Activated T-helper 1 cell treated with anti-CD3 and anti-CD28 coated beads, Interleukin-12 subunit alpha, Interleukin-12 subunit beta, Interleukin-2, Interleukin-4 antibody, amounts not matched to agents 30 ng/mL and 10 ng/mL and 1 ng/mL, durations not matched to agents 14 hours and 24 hours and 36 hours (primary cell): ENCODE data around the gene CC2D1B. TPM values are rescaled to one million over a fixed set of nuclear protein-coding genes. Genes with fewer than 3 reads are reported as not detected.

ENCODE experiments used
- DNase-seq: peaks from one replicate; pipeline ENCODE4 v3.0.0; 2021; ENCODE audit warnings: low spot score
- H3K27ac Mint-ChIP-seq: one replicate; pipeline ENCODE4 v1.8.0; 2021; ENCODE audit warnings: mild to moderate bottlenecking, mixed read lengths
- H3K27me3 Mint-ChIP-seq: one replicate; pipeline ENCODE4 v1.8.0; 2022; ENCODE audit warnings: mild to moderate bottlenecking, moderate library complexity, mixed read lengths; ENCODE audit not compliant: insufficient read depth
- H3K36me3 Mint-ChIP-seq: one replicate; pipeline ENCODE4 v1.8.0; 2021; ENCODE audit warnings: low read depth, mixed read lengths
- H3K4me1 Mint-ChIP-seq: one replicate; pipeline ENCODE4 v1.8.0; 2021; ENCODE audit warnings: low read depth, mixed read lengths
- H3K4me3 Mint-ChIP-seq: one replicate; pipeline ENCODE4 v1.8.0; 2021; ENCODE audit warnings: mild to moderate bottlenecking, moderate library complexity, mixed read lengths
- H3K9me3 Mint-ChIP-seq: one replicate; pipeline ENCODE4 v1.8.0; 2021; ENCODE audit warnings: mixed read lengths
- intact Hi-C: fragments of 100-400 bp; cut with micrococcal nuclease; formaldehyde crosslinking; loops from one replicate; pipeline ENCODE4 v1.15.1; 2024
- total RNA-seq: library from RNA; stranded (reverse); gene quantifications from 2 replicates; pipeline ENCODE4 v1.2.3, GENCODE V29; 2022

Gene CC2D1B, protein sequence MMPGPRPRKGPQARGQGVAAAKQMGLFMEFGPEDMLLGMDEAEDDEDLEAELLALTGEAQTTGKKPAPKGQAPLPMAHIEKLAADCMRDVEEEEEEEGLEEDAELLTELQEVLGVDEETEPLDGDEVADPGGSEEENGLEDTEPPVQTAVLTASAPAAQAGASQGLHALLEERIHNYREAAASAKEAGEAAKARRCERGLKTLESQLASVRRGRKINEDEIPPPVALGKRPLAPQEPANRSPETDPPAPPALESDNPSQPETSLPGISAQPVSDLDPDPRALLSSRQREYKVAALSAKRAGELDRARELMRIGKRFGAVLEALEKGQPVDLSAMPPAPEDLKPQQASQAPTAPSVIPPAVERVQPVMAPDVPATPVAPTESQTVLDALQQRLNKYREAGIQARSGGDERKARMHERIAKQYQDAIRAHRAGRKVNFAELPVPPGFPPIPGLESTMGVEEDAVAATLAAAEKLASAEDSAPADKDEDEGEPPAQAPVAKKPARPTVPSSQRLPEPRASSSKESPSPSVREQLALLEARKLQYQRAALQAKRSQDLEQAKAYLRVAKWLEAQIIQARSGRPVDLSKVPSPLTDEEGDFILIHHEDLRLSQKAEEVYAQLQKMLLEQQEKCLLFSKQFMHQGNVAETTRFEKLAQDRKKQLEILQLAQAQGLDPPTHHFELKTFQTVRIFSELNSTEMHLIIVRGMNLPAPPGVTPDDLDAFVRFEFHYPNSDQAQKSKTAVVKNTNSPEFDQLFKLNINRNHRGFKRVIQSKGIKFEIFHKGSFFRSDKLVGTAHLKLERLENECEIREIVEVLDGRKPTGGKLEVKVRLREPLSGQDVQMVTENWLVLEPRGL
- 40.5 and 42.3 TPM in 2 replicates for total RNA-seq

DNA sequence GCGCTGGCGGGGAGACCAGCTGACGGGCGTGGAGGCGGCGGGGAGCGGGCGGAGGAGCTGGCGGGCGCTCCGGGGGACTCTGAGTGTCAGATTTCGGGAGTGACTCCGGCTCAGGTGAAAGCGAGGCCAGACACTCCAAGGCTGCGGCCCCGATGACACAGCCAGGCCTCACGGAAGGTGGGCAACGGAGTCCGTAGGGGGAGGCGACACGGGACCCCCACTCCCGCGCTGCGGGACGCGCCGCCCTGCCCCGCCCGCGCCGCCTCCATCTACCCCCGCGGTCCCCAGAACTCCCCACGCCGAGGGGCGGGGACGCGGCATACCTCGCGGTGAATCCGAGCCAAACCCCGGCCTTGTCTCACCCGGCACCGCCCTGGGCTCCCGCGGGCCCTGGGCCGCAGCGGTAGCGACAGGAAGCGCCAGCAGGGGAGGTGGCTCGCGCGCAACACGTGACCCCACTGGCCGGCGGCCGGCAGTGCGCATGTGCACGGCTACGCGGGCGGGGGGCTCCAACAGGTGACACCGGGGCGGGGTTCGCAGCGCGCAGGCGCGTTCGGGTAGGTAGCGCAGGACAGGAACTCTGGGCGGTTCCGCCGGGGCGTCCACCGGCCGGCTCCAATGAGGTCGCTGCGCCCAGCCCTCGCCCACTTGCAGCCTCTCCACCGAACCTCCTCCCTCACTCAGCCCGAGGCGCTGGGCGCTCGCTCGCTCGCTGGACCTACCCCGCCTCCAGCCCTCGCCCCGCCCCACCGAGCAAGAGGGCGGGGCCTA is at the start of gene CC2D1B:
TSS of gene CC2D1B (minus strand) at position 460 of the 771 bp plus-strand sequence. CDS start 1,585 bp downstream, outside the sequence.
- Mint-ChIP-seq H3K36me3 (peaks cover 28% of the 10 kb centered on the region), H3K27ac (peak within 1 kb of the TSS; percentile 84), H3K4me1 (peaks cover 55% of the 10 kb centered on the region), H3K4me3 (peak within 1 kb of the TSS; percentile 90), H3K9me3 (no peaks in the 10 kb centered on the region), H3K27me3 (no peaks in the 10 kb centered on the region)
- DNase-seq = peak; percentile 100
- intact Hi-C loops = loop anchor here (1.0 to 10.0 kb wide), 17 partner anchors 38 to 1581 kb away; partner anchors contain the start of genes BTF3L4, COA7, CPT2 and ECHDC2

DNA sequence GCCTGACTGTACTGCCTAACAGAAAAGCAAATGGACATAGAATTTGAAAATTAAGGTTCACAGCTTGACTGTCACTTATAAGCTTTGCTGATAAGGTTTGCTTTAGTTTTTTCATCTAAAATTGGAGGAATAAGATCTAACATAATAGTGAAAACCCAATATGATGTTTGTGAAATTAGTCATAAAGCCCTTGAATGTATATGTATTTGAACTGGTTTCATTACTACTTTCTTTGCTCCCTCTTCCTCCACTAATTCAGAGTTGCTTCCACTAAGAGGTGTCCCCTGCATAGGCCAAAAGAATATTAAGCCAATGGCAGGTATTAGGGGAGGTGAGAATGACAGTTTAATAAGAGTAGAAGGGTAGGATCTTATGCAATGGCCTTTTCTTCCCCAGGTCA is 48.9 kb upstream of the CC2D1B start:
- peaks cover 69% of the 10 kb centered on the region for H3K36me3 Mint-ChIP-seq
- H3K27me3 Mint-ChIP-seq = no peaks in the 10 kb centered on the region
- H3K4me3 Mint-ChIP-seq = no peak overlapping the region
- no peaks in the 10 kb centered on the region for H3K9me3 Mint-ChIP-seq
- peaks cover 14% of the 10 kb centered on the region for H3K4me1 Mint-ChIP-seq
- H3K27ac Mint-ChIP-seq = no peak overlapping the region
- DNase-seq = no peak
- intact Hi-C loops = no loop called here

DNA sequence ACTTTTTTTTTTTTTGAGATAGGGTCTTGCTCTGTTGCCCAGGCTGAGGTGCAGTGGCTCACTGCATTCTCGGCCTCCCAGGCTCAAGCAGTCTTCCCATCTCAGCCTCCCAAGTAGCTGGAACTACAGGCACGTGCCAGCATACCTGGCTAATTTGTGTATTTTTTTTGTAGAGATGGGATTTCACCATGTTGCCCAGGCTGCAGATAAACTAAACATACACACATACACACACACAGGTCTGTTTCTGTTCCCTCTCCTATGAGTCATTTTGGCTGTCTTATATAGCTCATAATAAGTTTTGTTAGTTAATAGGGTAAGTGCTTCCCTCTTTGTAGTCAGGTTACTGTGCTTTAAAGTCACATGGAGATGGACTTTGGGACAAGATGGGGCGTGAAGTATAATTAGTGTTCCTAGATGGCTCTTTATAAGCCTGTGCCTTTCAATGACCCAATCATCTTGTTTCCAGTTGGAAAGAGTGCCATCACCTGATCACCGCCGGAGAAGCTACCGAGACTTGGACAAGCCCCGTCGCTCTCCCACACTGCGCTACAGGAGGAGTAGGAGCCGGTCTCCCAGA is 47.5 kb upstream of the CC2D1B start:
- Mint-ChIP-seq H3K27ac (no peak overlapping the region), H3K27me3 (no peaks in the 10 kb centered on the region), H3K4me1 (peaks cover 9% of the 10 kb centered on the region), H3K4me3 (no peak overlapping the region), H3K36me3 (peaks cover 69% of the 10 kb centered on the region), H3K9me3 (no peaks in the 10 kb centered on the region)
- no peak for DNase-seq
- intact Hi-C loops = no loop called here

DNA sequence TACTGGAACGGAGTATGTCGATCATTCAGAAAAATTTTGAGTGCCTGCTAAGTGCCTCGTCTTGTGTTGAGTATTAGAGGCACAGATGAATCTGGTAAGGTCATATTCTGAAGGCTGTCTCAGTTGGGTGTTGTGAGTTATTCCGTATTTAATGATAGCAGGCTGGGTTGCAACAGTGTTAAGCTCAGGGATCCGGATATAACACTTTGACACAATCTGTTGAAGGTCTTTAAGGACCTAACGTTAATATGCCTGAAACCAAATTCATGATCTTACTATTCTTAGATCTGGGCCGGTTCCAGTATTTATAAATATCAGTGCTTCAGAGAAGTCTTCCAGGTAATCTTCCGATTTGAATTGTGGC is 39.0 kb upstream of the CC2D1B start:
- Mint-ChIP-seq H3K27me3 (no peaks in the 10 kb centered on the region), H3K27ac (peak overlapping the region; percentile 100), H3K36me3 (peaks cover 40% of the 10 kb centered on the region), H3K4me1 (peaks cover 45% of the 10 kb centered on the region), H3K4me3 (peak overlapping the region; percentile 100), H3K9me3 (no peaks in the 10 kb centered on the region)
- intact Hi-C loops = loop anchor here (1.0 to 10.0 kb wide), 13 partner anchors 19 to 815 kb away; partner anchors contain the start of genes BTF3L4, CC2D1B, COA7 and CPT2
- DNase-seq = no peak

DNA sequence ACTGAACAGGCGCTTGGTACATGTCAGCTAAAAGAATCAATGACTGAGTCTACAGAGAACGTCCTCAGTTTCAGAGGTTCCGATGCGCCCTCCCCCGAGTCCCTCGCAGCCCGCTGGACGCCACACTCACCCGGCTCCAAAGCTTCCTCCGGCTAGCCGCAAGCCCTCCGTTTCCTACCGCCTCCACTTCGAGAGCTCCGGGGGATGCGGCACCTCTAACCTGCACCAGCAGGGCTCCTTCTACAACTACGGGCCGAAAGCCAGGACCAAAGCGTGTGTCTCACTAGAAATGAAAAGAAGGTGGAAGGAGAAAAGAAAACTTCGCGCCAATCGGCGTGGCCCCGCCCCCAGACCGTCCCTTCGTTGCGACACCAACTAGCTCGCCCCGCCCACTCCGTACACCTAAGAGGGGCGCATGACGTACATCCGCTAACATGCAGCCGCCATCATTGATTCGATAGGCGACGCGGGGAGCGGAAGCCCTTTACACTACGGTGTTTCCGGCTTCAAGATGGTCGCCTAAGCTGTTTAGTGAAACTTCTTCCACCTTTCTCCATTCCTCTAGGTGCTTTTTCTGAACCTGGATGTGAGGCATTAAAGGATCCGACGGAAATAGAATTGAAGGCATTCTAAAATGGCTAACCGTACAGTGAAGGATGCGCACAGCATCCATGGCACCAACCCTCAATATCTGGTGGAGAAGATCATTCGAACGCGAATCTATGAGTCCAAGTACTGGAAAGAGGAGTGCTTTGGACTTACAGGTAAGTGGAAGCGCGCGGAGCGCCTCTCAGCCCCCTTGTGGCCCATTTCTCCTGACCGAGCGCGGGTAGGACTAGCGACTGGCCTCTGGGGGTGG is 38.3 kb upstream of the CC2D1B start, which contains the start of the genes ORC1 and PRPF38A:
TSS of gene ORC1 (minus strand) at position 308 of the 859 bp plus-strand sequence. CDS start 2,200 bp downstream, outside the sequence.
TSS of gene PRPF38A (plus strand) at position 487 of the 859 bp plus-strand sequence. CDS start at position 635, 148 bp downstream.
- H3K36me3 Mint-ChIP-seq = peaks cover 41% of the 10 kb centered on the region
- intact Hi-C loops = loop anchor here (1.0 to 10.0 kb wide), 13 partner anchors 20 to 816 kb away; partner anchors contain the start of genes BTF3L4, CC2D1B, COA7 and CPT2
- DNase-seq = peak; percentile 94
- H3K27me3 Mint-ChIP-seq = no peaks in the 10 kb centered on the region
- H3K9me3 Mint-ChIP-seq = no peaks in the 10 kb centered on the region
- H3K27ac Mint-ChIP-seq = peak within 1 kb of the TSS; percentile 100
- peak within 1 kb of the TSS; percentile 100 for H3K4me3 Mint-ChIP-seq
- H3K4me1 Mint-ChIP-seq = peaks cover 45% of the 10 kb centered on the region

DNA sequence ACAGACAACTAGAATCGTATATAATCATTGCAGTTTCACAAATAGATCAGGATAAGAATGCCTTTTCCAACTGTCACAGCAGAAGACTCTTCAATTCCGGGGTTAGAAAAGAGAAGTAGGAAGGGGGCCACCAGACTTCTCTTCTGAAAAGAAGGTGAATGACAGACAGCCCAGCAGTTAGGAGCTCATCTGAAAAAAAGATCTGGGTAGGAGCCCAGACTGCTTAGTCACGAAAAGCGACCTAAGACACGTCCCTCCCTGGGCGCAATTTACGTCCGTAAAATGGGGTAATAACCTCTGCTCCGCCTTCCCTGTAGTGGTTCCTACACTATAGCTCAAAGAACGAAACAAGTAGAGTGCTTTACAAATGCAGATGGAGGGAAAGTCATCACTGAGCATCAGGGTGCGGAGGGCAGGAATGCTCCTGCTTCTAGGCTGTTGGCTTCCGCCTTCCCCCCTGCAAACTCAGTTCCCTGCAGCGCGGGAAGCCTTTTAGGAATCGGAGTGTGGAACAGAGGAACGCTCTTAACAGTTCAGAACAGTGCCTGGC is 37.6 kb upstream of the CC2D1B start:
- no peaks in the 10 kb centered on the region for H3K9me3 Mint-ChIP-seq
- H3K4me1 Mint-ChIP-seq = peaks cover 45% of the 10 kb centered on the region
- intact Hi-C loops = loop anchor here (1.0 to 10.0 kb wide), 13 partner anchors 21 to 817 kb away; partner anchors contain the start of genes BTF3L4, CC2D1B, COA7 and CPT2
- peaks cover 39% of the 10 kb centered on the region for H3K36me3 Mint-ChIP-seq
- DNase-seq = peak; percentile 65
- H3K27ac Mint-ChIP-seq = peak overlapping the region; percentile 100
- no peaks in the 10 kb centered on the region for H3K27me3 Mint-ChIP-seq
- peak overlapping the region; percentile 100 for H3K4me3 Mint-ChIP-seq

DNA sequence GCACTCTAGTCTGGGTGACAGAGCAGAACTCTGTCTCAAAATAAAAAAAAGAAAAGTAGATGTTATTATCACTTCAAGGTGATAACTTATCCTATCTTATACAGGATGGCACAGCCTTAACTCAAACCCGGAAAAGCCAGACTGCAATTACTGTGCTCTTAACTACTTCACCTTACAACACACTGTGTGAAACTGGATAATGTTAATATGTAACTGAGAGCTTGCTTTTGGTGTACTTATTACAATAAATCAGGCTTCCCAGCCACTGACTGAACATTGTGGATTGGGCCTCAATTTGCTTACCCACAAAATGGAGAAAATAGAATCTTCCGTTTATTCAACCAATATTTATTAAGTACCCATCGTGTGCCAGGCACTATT is 36.8 kb upstream of the CC2D1B start:
- Mint-ChIP-seq H3K36me3 (peaks cover 34% of the 10 kb centered on the region), H3K9me3 (no peaks in the 10 kb centered on the region), H3K27ac (peak overlapping the region; percentile 29), H3K27me3 (no peaks in the 10 kb centered on the region), H3K4me3 (peak overlapping the region; percentile 100), H3K4me1 (peaks cover 45% of the 10 kb centered on the region)
- intact Hi-C loops = loop anchor here (5.0 to 10.0 kb wide), 3 partner anchors 122 to 794 kb away; partner anchors contain the start of genes CPT2 and ECHDC2
- DNase-seq = no peak

DNA sequence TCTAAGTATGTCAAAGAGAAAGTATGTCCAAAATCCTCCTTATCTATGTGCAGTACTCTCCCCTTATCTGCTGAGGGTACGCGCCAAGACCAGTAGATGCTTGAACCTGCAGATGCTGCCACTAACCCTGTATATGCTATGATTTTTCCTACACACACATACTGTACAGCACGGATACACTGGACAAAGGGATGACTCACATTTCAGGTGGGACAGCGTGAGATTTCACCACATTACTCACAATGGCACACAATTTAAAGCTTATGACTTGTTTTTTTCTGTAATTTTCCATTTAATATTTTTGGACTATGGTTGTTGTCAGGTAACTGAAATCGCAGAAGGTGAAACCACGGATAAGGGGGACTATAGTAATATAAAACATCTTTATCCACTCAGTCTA is 34.1 kb upstream of the CC2D1B start:
- Mint-ChIP-seq H3K4me1 (peaks cover 32% of the 10 kb centered on the region), H3K36me3 (peaks cover 37% of the 10 kb centered on the region), H3K9me3 (no peaks in the 10 kb centered on the region), H3K4me3 (no peak overlapping the region), H3K27ac (no peak overlapping the region), H3K27me3 (no peaks in the 10 kb centered on the region)
- intact Hi-C loops = loop anchor here (5.0 to 10.0 kb wide), 3 partner anchors 125 to 797 kb away; partner anchors contain the start of genes CPT2 and ECHDC2
- no peak for DNase-seq

DNA sequence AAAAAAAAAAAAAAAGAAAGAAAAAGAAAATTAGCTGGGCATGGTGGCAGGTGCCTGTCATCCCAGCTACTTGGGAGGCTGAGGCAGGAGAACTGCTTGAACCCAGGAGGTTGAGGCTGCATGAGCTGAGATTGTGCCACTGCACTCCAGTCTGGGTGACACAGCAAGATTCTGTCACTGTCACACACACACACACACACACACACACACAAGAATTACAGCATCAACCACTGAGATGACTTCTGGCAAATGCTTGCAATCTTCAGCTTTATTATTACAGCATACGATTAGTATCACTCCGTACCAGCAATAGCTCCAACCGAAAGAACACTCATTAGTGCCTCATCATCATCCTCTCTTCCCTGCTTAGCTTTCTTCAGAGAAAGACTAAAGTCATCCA is 33.6 kb upstream of the CC2D1B start:
- Mint-ChIP-seq H3K27ac (no peak overlapping the region), H3K9me3 (no peaks in the 10 kb centered on the region), H3K4me3 (no peak overlapping the region), H3K36me3 (peaks cover 41% of the 10 kb centered on the region), H3K4me1 (peaks cover 32% of the 10 kb centered on the region), H3K27me3 (no peaks in the 10 kb centered on the region)
- no peak for DNase-seq
- intact Hi-C loops = loop anchor here (5.0 to 10.0 kb wide), 3 partner anchors 125 to 798 kb away; partner anchors contain the start of genes CPT2 and ECHDC2

DNA sequence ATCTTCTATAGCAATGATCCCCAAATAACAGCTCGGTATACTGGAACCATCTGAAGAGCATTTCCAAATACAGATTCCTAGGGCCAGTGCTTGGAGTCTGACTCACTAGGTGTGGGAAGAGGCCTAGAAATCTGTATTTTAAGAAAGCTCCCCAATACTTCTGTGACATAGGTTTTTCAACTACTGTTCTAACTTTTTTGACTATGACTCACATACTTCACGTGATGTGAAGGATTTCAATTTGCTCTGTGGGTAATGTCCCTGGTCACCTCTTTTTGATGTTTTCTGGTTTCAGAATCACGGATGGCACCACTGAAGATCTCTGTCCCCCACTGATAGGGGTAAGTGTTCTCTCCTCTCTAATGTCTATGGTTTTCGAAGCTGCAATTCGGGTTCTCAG is 27.2 kb upstream of the CC2D1B start:
- Mint-ChIP-seq H3K9me3 (no peaks in the 10 kb centered on the region), H3K4me1 (no peaks in the 10 kb centered on the region), H3K4me3 (no peak overlapping the region), H3K36me3 (peaks cover 57% of the 10 kb centered on the region), H3K27me3 (no peaks in the 10 kb centered on the region), H3K27ac (no peak overlapping the region)
- DNase-seq = no peak
- intact Hi-C loops = no loop called here

DNA sequence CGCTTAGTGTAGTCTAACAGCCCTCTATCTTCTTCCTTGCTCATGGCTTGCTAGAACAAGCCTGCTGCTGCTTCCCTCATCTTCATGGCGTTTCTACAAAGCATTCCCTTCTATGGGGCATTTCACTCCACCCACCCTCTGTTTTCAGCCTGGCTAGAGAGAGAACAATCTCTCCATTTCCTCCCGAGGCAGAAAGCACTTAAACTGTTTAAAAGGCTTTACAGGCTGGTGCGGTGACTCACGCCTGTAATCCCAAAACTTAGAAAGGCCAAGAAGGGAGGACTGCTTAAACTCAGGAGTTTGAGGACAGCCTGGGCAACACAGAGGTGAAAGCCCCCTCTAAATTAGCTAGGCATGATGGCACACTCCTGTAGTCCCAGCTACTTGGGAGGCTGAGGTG is 20.5 kb upstream of the CC2D1B start:
- peaks cover 47% of the 10 kb centered on the region for H3K36me3 Mint-ChIP-seq
- no peaks in the 10 kb centered on the region for H3K27me3 Mint-ChIP-seq
- intact Hi-C loops = no loop called here
- no peaks in the 10 kb centered on the region for H3K9me3 Mint-ChIP-seq
- H3K4me1 Mint-ChIP-seq = no peaks in the 10 kb centered on the region
- H3K4me3 Mint-ChIP-seq = no peak overlapping the region
- no peak for DNase-seq
- no peak overlapping the region for H3K27ac Mint-ChIP-seq
